ENCODE results near the gene SLC47A2.
"Not testable (repeated sequence)": the region's sequence is repeated elsewhere in the genome, so short reads cannot be mapped to it uniquely, and the experiment has no call there.

SLC47A2 gene

GRCh38 chr17:19716108-19717030 lies at the start of gene SLC47A2:
Gene SLC47A2, minus strand, starts transcription at chr17:19716584. Its CDS starts 29 bp downstream, at chr17:19716555.
- DNase-seq = no peak

GRCh38 chr17:19766016-19766415 lies 49.6 kb upstream of the SLC47A2 start:
- DNase-seq = no peak

- not testable (repeated sequence) for DNase-seq
Measured at GRCh38 chr17:19763991-19764390, 47.6 kb upstream of the SLC47A2 start.

GRCh38 chr17:19763416-19763815 lies 47.0 kb upstream of the SLC47A2 start:
- no peak for DNase-seq

DNA sequence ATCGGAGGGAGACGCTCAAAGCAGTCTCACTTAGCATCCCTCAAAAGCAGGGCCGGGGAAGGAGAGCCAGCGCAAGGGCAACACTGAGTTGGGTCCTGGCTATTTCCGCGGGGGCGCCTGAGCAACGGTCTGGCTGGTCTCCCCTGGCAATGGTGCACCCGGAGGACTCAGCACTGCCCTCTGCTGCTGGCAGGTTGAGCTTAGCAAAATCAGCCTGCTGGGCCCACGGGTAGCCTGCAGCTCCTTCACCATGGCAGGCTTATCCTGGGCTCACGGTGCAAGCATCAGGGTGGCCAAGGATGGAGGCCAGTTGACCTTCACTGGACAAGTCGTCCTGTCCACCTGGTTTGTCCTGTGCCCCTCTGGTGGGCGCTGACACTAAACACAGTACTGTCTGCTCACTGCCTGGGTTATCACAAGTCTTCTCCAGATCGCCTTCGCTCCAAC lies 46.2 kb upstream of the SLC47A2 start:
- no peak for DNase-seq

GRCh38 chr17:19760746-19761145 lies 44.4 kb upstream of the SLC47A2 start:
- no peak for DNase-seq

DNA sequence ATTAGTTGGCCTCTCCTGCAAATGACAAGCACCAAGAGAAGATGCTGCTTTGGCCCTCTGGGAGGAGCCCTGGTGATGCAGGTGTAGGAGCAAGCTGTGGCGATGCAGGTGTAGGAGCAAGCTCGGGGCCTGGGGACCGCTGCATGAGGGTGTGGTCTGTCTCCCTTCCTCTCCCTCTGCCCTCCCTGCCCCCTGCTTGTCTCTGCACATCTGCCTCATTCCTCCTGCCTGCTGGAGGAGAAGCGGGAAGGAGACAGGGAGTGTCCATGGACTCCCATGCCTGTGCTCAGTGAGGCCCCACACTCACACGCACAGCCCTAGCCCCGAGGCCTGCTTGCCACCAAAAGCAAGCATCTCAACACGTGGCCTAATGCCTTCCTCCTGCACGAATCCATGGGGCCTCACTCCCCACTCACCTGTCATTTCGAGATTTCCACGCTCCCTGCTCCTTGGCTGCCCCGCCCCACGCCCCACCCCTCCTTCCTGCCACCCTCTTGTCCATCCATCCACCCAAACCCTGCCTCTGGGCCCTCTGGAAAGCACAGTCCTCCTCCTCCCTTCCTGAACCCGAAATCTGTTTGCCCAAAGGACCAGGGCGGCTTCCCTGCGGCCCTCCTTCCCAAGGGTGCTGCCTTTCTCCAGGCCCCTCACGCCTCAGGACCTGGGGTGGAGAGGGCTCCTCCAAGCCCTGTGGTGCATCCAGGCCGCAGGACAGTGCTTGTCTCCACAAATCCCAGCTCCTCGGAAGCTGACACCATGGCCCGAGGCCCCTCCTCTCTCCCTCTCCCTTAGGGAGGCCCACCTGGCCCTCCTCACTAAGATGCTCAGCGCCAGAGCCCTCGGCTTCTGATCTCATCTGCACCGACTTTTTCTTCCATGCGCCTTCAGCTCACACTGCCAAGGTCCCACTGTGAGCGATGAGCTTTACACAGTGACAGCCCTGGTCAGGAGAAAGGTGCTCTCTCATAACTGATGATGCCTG lies 43.5 kb upstream of the SLC47A2 start:
- no peak for DNase-seq

- DNase-seq = no peak
Measured at GRCh38 chr17:19757536-19758180, 41.3 kb upstream of the SLC47A2 start.

- DNase-seq = no peak
Measured at GRCh38 chr17:19756546-19756945, 40.2 kb upstream of the SLC47A2 start.

GRCh38 chr17:19755821-19756510 lies 39.6 kb upstream of the SLC47A2 start:
- no peak for DNase-seq

DNA sequence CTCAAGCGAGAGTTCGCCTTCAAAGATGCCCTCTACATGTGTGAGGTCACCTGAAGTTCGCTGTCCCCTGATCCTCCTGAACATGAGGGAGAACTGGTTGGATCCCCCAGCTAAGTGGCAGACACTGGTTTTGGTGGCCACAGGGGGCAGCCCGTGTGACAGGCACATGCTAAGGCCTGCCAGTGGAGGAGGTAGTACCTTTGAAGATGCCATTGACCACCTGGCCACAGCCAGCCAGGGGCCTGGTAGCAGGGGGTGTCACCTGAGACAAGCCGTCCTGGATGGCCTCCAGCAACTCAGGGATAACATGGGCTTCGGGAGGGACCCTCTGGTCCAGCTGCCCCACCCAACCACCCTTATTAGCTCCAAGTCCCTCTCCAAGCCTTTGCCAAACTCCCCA lies 39.0 kb upstream of the SLC47A2 start:
- no peak for DNase-seq

DNA sequence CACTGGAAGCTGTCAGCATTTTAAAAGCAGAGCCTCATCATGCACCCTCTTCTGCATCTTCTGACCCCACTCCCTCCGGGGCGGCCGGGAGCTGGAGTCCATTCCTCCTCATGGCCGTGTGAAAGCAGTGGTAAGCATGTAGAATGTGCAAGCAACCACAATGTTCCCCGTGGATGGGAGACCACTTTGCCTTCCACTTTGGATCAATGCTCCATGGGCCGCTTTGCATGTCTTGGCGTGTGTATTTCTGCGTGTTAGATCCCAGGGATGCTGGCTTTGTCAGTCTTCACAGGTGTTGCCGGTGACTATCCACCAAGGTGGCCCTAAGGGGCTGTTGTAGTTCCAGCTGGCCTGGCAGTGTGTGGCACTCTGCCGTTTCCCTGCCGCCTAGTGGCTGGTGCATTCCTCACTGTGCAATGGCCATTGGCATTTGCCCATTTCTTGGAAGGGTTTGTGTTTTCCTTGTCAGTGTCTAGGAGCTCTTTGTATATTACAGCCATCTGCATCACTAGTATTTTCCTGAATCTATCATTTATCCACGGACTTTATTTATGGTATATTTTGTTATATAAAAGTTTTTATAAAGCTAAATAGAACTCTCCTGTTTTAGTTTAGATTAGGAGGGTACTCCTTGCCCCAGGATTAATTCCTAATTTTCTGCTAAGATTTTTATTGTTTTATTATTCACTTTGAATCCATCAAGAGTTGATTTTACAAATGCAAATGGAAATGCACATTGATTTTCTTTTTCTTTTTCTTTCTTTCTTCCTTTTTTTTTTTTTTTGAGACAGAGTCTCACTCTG lies 37.5 kb upstream of the SLC47A2 start:
- no peak for DNase-seq

GRCh38 chr17:19753051-19753509 lies 36.7 kb upstream of the SLC47A2 start:
- no peak for DNase-seq

- no peak for DNase-seq
Measured at GRCh38 chr17:19752216-19753050, 36.0 kb upstream of the SLC47A2 start.

DNA sequence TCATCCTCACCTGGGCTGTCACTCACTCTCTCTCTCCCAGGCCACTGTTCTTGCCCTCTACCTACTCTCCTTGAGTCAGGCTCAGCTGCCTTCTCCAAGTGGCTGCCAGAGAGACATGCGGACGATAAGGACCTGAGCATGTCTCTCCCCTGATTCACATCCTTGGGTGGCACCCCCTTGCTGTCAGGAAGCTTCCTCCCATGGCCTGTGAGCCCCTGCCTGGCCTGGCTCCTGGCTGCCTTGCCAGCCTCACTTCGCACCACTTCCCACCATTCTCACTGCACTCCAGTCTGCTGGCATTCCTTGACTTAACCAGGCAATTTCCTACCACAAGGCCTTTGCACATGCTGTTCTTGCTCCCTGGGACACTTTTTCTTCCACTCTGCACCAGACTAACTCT lies 34.5 kb upstream of the SLC47A2 start:
- DNase-seq = no peak

DNA sequence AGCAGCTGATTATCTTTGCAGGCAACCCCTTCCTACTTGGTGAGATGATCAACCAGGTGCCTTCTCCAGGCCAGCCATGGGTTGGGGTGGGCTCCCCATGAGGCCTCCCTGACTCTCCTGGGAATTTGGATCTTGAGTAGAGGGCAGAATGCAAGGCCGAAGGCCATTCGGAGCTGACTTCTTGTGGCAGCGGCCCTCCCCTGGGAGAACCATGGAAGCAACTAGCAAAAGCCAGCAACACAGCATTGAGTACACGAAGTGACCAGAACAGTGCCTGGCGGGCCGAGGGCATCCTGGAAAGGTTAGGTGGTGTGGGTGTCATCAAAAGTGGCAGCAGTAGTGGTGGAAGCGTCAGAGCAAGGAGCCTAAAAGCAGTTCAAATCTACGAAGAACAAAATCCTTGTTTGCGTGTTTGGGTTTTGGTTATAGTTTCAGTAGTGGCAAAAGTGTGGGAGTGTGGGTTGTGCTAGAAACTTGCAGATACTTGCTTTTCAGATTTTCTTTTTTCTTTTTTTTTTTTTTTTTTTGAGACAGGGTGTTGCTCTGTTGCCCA lies 33.7 kb upstream of the SLC47A2 start:
- no peak for DNase-seq

DNA sequence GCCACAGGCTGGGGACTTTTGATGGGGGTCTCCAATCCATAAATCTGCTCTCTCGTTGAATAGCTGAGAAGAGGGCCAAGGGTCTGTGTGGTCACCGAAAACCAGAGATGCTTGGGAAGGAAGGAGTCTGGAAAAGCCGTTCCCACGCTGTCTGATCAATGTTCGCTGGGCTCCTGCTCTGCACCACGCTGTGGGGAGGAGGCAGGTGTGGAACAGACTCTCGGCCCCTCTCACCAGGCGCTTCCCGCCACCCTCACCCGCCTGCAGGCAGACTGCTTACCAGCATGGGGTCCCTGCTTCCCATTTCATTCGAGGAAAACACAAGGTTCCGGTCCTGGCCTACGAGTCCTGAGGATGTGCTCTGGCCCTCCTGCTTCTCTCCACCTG lies 32.4 kb upstream of the SLC47A2 start:
- no peak for DNase-seq

DNA sequence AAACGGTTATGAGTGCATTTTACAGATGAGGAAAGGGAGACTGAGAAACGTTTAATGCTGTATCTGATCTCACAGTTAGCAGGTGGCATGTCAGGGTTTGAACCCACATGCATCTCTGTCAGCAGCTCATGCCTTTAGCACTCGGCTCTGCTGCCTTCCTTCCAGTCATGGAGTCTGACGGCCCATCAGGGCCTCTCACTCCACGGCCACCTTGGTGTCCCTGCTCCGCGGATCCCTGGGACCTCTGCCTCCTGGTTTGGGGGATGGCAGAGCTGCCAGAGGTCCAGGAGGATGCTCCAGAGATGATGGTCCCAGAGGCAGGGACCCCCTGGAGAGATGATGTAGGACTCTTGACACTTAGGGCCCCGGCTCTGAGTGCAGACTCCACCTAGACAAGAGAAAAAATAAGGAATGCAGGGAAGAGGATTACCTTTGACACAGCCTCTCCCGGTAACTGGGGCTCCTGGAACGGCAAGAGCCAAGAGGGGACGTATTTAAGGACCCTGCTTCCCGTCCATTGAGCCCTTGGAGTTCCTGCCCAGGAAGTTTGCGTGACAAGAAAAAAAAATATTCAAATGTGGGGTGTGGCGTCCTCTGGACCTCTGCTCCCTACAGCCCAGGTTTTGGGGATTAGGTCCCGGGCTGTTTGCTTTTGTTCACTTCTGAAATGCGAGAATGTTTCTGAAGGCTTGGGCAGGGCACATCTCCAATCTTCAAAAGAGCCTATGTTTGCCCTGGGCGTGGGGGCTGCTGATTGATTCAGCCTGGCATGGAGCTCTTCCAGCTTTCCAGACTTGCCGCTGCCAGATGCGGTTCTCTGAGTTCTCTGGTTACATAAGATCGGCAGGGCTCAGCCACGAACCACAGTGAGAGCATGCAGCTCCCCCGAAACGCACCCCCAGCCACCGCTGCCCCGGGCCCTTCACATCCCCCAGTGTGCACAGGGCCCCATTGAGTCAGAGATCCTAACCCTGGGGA lies 31.7 kb upstream of the SLC47A2 start, which contains the start of gene ALDH3A1:
ALDH3A1 (minus strand) TSS at position 470 of the 978 bp plus-strand sequence. CDS start 3,169 bp downstream, outside the sequence.
- no peak for DNase-seq

All from activated CD4-positive, alpha-beta T cell treated with anti-CD3 and anti-CD28 coated beads, Interleukin-2, Interleukin-6, amounts not matched to agents 100 ng/mL and 50 ng/mL, durations not matched to agents 16 hours and 8 hours (primary cell).